NCI-H226 (cell line): Measurements from ENCODE around the gene CDK5R1.

Source experiments
- DNase-seq: peaks from one replicate; pipeline ENCODE4 v3.0.0-alpha.2; 2015

CDK5R1 gene

GRCh38 chr17:32475258-32475657 is 11.5 kb upstream of the CDK5R1 start:
- no peak for DNase-seq

- DNase-seq: no peak
These were observed 9.6 kb upstream of the CDK5R1 start for GRCh38 chr17:32477220-32477619.

- no peak for DNase-seq
These were observed 7.6 kb upstream of the CDK5R1 start for GRCh38 chr17:32479074-32479617.

GRCh38 chr17:32481193-32481592 is 5.6 kb upstream of the CDK5R1 start:
- DNase-seq: no peak

- DNase-seq: no peak
These were observed 4.0 kb upstream of the CDK5R1 start for GRCh38 chr17:32482568-32483320.

DNA sequence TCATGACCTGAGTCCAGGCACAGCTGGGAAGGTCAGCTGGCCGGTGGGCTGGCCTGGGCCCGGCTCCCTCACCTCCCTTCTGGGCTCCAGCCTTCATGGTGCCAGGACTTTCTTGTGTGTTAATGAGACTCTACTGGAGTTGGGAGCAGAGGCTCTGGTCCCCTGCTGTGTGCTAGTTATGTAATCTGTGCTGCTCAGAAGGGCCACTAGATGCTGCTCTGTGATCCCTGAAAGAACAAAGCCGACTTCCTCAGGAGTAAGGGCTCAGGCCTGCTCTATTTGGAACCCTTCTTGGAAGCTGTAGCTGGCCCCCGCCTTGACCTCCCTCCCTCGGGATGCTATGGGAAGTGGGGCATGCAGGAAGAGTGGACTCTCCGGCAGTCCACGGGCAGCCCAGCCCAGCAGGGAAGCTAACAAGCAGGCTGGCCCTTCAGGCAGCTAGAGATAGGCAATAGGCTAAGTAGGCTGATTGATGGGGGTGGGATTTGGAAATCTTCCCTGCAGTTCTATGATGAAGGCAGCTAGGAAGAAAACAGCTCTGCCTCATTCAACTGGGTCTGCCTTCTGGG is 3.3 kb upstream of the CDK5R1 start:
- DNase-seq: peak; percentile 47

DNA sequence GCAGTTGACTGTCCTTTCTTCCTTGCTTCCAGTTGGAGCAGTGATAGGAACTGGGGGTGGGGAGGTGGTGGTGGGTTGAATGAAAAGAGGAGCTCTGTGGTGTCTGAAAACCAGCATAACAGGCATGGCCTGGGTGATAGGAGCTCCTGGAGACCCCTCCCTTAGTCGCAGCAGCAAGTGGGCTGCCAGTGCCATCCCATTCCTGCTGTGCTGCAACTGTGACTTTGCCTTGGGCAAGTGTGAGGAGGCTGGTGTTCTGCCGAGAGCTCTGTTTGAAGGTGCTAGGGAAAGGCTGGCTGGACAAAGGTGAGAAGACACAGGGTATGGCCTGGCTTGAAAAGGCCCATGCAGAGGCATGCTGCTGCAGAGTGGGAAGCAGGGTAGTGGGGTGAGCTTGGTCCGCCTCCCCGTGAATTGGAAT is 2.7 kb upstream of the CDK5R1 start:
- DNase-seq: no peak

GRCh38 chr17:32484628-32485027 is 2.2 kb upstream of the CDK5R1 start:
- DNase-seq: no peak

- DNase-seq: no peak
These were observed 1.3 kb upstream of the CDK5R1 start for GRCh38 chr17:32485261-32486110.

- DNase-seq: peak; percentile 73
These were observed 587 bp upstream of the CDK5R1 start for GRCh38 chr17:32486111-32486700.

DNA sequence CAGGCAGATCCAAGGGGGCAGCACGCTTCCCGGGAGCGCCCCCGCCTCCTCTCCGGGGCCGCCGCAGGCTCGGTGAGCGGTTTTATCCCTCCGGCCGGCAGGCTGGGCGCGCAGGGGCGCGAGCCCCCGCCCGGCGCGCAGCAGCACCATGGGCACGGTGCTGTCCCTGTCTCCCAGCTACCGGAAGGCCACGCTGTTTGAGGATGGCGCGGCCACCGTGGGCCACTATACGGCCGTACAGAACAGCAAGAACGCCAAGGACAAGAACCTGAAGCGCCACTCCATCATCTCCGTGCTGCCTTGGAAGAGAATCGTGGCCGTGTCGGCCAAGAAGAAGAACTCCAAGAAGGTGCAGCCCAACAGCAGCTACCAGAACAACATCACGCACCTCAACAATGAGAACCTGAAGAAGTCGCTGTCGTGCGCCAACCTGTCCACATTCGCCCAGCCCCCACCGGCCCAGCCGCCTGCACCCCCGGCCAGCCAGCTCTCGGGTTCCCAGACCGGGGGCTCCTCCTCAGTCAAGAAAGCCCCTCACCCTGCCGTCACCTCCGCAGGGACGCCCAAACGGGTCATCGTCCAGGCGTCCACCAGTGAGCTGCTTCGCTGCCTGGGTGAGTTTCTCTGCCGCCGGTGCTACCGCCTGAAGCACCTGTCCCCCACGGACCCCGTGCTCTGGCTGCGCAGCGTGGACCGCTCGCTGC is 832 bp downstream of the CDK5R1 start:
- DNase-seq: no peak

GRCh38 chr17:32488177-32488542 is 1.4 kb downstream of the CDK5R1 start:
- DNase-seq: no peak

DNA sequence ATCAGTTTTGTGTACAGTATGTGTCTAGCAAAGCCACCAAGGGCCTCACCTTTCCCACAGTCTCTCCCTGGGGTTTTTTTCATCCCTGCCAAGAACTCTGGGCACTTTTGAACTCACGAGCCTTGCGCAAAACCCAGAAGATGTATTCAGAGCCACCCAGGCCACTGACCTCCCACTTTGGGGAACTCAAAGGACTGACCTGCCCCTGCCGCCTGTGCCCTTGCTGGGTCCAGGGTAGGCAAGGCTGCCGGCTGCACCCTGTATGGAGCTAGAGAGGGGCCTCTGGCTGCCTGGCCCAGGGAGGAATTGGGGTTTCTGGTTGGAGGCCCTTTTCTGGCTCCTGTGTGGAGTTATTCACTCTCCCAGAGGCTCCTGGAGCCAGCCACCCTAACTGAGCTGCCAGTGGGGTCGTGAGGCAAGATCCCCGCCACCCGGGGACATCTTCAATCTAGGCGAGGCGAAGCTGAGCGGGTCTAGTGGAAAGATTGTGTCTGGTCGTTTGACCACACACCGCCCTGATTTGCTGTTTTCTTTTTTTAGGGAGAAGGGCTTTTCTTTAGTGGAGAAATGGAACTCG is 1.9 kb downstream of the CDK5R1 start:
- DNase-seq: no peak

- no peak for DNase-seq
These were observed 2.7 kb downstream of the CDK5R1 start for GRCh38 chr17:32489320-32490100.

- no peak for DNase-seq
These were observed 3.3 kb downstream of the CDK5R1 start for GRCh38 chr17:32490101-32490482.

GRCh38 chr17:32491371-32492263 is 4.8 kb downstream of the CDK5R1 start:
- DNase-seq: no peak

DNA sequence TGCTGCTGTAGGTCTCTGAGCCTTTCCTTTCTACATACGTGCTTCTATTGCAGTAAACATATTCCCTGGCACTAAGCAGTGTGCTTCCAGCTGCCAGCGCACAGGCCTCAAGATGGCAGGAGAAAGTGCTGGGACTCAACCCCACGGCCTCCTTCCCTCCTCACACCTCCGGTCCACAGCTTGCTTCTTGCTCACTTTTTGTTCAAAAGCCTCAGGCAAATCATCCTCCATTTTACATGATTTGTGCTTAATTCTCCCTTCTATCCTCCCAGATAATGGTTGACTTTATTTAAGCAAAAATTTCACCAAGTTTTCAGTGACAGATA is 5.4 kb downstream of the CDK5R1 start:
- DNase-seq: no peak

DNA sequence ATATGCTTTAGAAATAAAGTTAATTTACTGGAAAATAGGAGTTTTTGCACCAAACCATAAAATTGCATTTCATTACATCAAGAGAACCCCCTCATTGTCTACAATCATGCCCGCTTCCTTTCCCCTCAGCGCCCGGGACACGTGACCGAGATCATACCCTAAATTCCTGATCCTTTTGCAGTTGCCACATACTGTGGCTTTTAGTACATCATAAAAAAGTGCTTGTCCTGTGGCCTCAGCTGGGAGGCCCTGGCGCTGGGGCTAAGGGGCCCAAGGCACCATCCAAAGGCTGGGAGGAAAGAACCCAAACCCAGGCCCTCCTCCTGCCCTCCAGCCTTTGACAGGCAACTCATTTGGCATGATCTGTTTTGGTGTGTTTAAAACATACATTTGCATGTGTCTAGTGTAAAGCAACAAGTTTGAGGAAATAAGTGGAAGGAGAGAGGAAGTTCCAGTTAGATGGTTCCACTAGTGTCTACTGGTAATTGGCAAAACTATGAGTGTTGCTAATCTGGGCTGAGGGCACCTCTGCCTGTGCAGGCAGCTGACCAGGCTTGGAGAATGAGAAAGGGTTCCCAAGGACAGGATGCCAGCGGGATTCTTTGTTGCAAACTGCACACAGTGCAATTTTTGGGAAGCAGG is 6.0 kb downstream of the CDK5R1 start:
- no peak for DNase-seq

- no peak for DNase-seq
These were observed 6.8 kb downstream of the CDK5R1 start for GRCh38 chr17:32493571-32493970.

DNA sequence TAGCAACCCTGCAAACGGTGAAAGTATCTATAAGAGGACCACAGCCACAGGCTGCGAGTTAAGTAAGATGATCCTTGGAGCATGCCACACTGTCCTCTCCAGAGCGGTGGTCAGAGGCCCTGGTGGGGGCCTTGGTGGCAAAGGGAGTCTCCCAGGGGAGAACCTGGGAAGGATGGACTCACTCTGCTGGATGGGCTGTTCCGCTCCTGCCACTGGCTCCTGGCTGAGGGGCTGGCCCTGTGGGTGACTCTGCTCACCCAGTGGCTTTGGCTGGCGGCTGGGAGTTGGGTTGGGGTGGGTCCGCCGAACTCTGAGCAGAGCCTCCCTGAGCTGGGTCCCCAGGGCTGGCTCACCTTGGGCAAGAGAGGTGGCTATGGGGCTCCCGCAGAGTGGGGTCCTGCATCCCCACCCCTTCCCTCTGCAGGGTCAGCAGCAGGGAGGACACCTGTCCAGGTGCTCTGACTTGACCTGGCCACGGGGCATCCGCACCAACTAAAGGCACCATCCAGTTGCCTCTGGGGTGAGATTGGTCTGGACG is 7.3 kb downstream of the CDK5R1 start:
- no peak for DNase-seq
